ENCODE measurements around the gene INSM1. TPM values are rescaled to one million over a fixed set of nuclear protein-coding genes. Genes with fewer than 3 reads are reported as not detected.

The INSM1 gene
- total and polyA plus RNA-seq, 2 donors (not counting 3 experiments of a cell fraction or from before 2014, with no cell fraction given), result not detected

DNA sequence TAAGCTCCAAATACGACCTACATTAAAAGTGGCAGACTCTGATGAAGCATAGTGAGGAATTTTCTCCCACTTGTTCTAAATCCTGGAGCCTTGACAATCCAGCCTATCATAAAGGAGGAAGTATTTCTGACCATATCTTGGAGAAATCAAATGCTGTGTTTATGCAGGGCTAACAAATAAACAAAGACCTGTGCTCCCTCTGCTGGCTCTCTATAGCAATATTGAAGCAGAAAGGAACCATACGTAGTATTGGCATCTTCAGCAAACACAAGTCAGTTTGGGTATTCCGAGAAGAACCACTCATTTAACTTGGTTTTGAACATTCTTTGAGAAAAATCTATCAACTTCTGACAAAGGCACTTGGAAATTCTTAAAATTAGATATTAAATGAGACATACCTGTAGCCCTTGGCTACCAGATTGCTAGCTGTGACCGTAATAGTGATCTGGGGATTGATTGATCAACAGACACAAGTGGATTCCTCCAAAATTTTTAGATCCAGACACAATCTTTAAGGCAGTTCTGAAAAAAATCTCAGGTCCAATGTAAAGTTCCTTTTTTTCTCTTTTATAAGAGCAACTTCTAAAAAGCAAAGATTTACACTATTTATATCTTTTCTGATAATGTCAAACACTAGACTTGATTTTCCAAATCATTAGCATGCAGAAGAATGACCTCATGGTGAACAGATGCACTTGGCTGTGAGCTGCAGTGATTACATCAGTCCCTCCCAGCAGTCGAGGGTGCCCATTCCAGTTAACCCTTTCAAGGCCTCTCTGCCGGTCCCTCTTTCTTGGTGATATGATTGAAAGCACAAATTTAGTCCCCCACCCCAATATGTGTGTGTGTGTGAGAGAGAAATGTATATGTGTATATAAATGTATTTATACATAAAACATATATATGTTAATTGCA is 40.2 kb downstream of the INSM1 start:
- H3K4me2 ChIP-seq (ENCODE audit: insufficient read depth, low read length), result no peak overlapping the region
- FAIRE-seq, result no peak
- H3K79me2 ChIP-seq (ENCODE audit: control insufficient read depth, insufficient read depth, low read length), result no peaks in the 10 kb centered on the region
- H3K27me3 ChIP-seq (ENCODE audit: control insufficient read depth in 2 of 2, insufficient read depth in 2 of 2, low read length in 2 of 2), result no peaks in the 10 kb centered on the region
- no peaks in the 10 kb centered on the region for H4K20me1 ChIP-seq (replicated peaks; ENCODE audit: control insufficient read depth, extremely low read depth, insufficient read depth, low read length)
- H2AFZ ChIP-seq (ENCODE audit: low read depth, low read length), result no peak overlapping the region
- no peak for DNase-seq (ENCODE audit: low read depth, low spot score)
- dilution Hi-C loops (cut with MboI; ENCODE audit: extremely low pct_ligation_motif_present, low sequenced_read_pairs) (no loop called here), intact Hi-C loops (cut with micrococcal nuclease) (no loop called here)
- H3K36me3 ChIP-seq (ENCODE audit: control insufficient read depth in 2 of 2, extremely low read depth in 1 of 2, insufficient read depth in 2 of 2, low read length in 2 of 2), result peaks cover 0 to 5% of the 10 kb centered on the region in 2 experiments
- ChIA-PET POLR2A (no interaction called here), CTCF (interaction anchor here (1.5 kb wide), 1 partner anchor 11 kb away, joined by 4 read pairs; no protein-coding TSS in a partner anchor)
- no peak overlapping the region for H3K27ac ChIP-seq (ENCODE audit: insufficient read depth, low read depth, low read length)
- H3K9me1 ChIP-seq (replicated peaks; ENCODE audit: control insufficient read depth, extremely low read depth, insufficient read depth, low read length), result no peaks in the 10 kb centered on the region
- H3K9me3 ChIP-seq (replicated peaks; ENCODE audit: control insufficient read depth, insufficient read depth, low read length), result no peaks in the 10 kb centered on the region
- no peak overlapping the region for H3K4me3 ChIP-seq (replicated peaks in 1 of 3; ENCODE audit: insufficient read depth in 1 of 3, low read depth in 1 of 3, low read length in 3 of 3)
- TF ChIP-seq MYC (IDR thresholded peaks at IDR 0.05; ENCODE audit: low read depth, low read length) (no peak), EZH2 (IDR thresholded peaks at IDR 0.05; ENCODE audit: borderline replicate concordance, low read depth, low read length, severe bottlenecking) (no peak), MAX (IDR thresholded peaks at IDR 0.05; ENCODE audit: insufficient read depth, insufficient read length) (no peak), GATA2 (IDR thresholded peaks at IDR 0.05; ENCODE audit: insufficient read depth, insufficient read length, low read depth, low read length) (no peak)
- no peak overlapping the region for H3K9ac ChIP-seq (replicated peaks; ENCODE audit: extremely low read depth, insufficient read depth, low read length)
- BruUV-seq (replicated peaks), result no TSS peak
- H3K4me1 ChIP-seq (ENCODE audit: control insufficient read depth, extremely low read depth, insufficient read depth, low read length), result peaks cover 6% of the 10 kb centered on the region

- Histone ChIP-seq H3K9ac (replicated peaks; ENCODE audit: extremely low read depth, insufficient read depth, low read length) (no peak overlapping the region), H3K9me3 (replicated peaks; ENCODE audit: control insufficient read depth, insufficient read depth, low read length) (no peaks in the 10 kb centered on the region), H3K36me3 (ENCODE audit: control insufficient read depth in 2 of 2, extremely low read depth in 1 of 2, insufficient read depth in 2 of 2, low read length in 2 of 2) (peaks cover 0 to 3% of the 10 kb centered on the region in 2 experiments), H4K20me1 (replicated peaks; ENCODE audit: control insufficient read depth, extremely low read depth, insufficient read depth, low read length) (no peaks in the 10 kb centered on the region), H2AFZ (ENCODE audit: low read depth, low read length) (no peak overlapping the region), H3K79me2 (ENCODE audit: control insufficient read depth, insufficient read depth, low read length) (no peaks in the 10 kb centered on the region), H3K4me3 (replicated peaks in 1 of 3; ENCODE audit: insufficient read depth in 1 of 3, low read depth in 1 of 3, low read length in 3 of 3) (no peak overlapping the region), H3K4me1 (ENCODE audit: control insufficient read depth, extremely low read depth, insufficient read depth, low read length) (peaks cover 6% of the 10 kb centered on the region), H3K27me3 (ENCODE audit: control insufficient read depth in 2 of 2, insufficient read depth in 2 of 2, low read length in 2 of 2) (no peaks in the 10 kb centered on the region), H3K9me1 (replicated peaks; ENCODE audit: control insufficient read depth, extremely low read depth, insufficient read depth, low read length) (no peaks in the 10 kb centered on the region), H3K27ac (ENCODE audit: insufficient read depth, low read depth, low read length) (no peak overlapping the region), H3K4me2 (ENCODE audit: insufficient read depth, low read length) (no peak overlapping the region)
- no peak for TF ChIP-seq JUN (IDR thresholded peaks at IDR 0.05; ENCODE audit: borderline replicate concordance, insufficient read depth, insufficient read length, low read depth)
- TF ChIP-seq POLR2A (IDR thresholded peaks at IDR 0.05; ENCODE audit: low read depth, low read length), result no peak
- TF ChIP-seq EZH2 (IDR thresholded peaks at IDR 0.05; ENCODE audit: borderline replicate concordance, low read depth, low read length, severe bottlenecking), result no peak
- TF ChIP-seq GATA2 (IDR thresholded peaks at IDR 0.05; ENCODE audit: insufficient read depth, insufficient read length, low read depth, low read length), result no peak
- TF ChIP-seq MAX (IDR thresholded peaks at IDR 0.05; ENCODE audit: insufficient read depth, insufficient read length), result no peak
- dilution Hi-C loops (cut with MboI; ENCODE audit: extremely low pct_ligation_motif_present, low sequenced_read_pairs) (no loop called here), intact Hi-C loops (cut with micrococcal nuclease) (no loop called here)
- ChIA-PET POLR2A (no interaction called here), CTCF (no interaction called here)
- no TSS peak for BruUV-seq (replicated peaks)
- no peak for DNase-seq (ENCODE audit: low read depth, low spot score)
- FAIRE-seq, result no peak
These were observed 41.4 kb downstream of the INSM1 start for GRCh38 chr20:20409331-20409730.

Data from endothelial cell of umbilical vein (primary cell).